Mesodermal cell (in vitro differentiated cells): ENCODE measurements around the gene ROBO1.

ENCODE experiments used
- H3K27ac ChIP-seq: 2 replicates; pipeline ENCODE4 v1.7.0; 2013; ENCODE audit warnings: mild to moderate bottlenecking, low read depth, low read length, moderate library complexity; ENCODE audit not compliant: severe bottlenecking
- H3K36me3 ChIP-seq: 2 replicates; pipeline ENCODE4 v1.7.1; 2013; ENCODE audit warnings: mild to moderate bottlenecking, low read length, moderate library complexity; ENCODE audit not compliant: control insufficient read depth, insufficient read depth
- H3K4me1 ChIP-seq: one replicate; pipeline ENCODE4 v1.7.1; 2013; ENCODE audit warnings: mild to moderate bottlenecking, low read length; ENCODE audit not compliant: insufficient read depth, control insufficient read depth, poor library complexity, severe bottlenecking
- H3K4me3 ChIP-seq: 2 replicates; pipeline ENCODE4 v1.7.0; 2013; ENCODE audit warnings: low read length, control low read depth, mild to moderate bottlenecking; ENCODE audit not compliant: insufficient read depth, poor library complexity, severe bottlenecking; ENCODE audit errors: extremely low read depth
- H3K9me3 ChIP-seq: 2 replicates; pipeline ENCODE4 v1.7.1; 2013; ENCODE audit warnings: mild to moderate bottlenecking, low read length, moderate library complexity; ENCODE audit not compliant: control insufficient read depth
- WGBS, 2 experiments: methylation state at CpG; one replicate each; pipeline ENCODE4 v1.1.5; 2013; ENCODE audit warnings: missing lambda C conversion rate in 2 of 2; ENCODE audit not compliant: insufficient coverage in 2 of 2; 5-methylcytosine and 5-hydroxymethylcytosine counted together

Gene ROBO1

DNA sequence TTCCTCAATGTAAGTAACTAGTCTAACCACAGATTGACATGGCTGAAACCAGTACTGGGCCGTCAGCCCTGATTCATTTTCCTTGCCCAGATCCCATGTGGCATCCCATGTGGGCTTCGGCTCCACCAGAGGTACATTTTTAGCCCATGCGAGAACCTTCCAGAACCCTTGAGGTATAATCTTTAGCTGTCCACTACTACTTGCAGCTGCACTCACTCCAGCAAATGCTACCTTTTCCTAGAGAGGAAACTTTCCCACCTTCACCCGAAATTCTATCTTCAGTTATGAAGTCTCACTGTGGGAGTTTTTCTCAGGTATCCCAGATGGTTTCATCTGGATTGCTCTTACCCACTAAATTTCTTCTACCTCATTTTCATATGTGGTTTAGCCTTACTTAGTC is 907.2 kb downstream of the ROBO1 start:
- peaks cover 4% of the 10 kb centered on the region for H3K4me1 ChIP-seq
- no peak overlapping the region for H3K27ac ChIP-seq
- H3K4me3 ChIP-seq: no peak overlapping the region
- H3K9me3 ChIP-seq: no peaks in the 10 kb centered on the region
- no peaks in the 10 kb centered on the region for H3K36me3 ChIP-seq
- 96 to 100% methylated on average over 3 of the region's 4 CpGs for WGBS, 2 experiments

DNA sequence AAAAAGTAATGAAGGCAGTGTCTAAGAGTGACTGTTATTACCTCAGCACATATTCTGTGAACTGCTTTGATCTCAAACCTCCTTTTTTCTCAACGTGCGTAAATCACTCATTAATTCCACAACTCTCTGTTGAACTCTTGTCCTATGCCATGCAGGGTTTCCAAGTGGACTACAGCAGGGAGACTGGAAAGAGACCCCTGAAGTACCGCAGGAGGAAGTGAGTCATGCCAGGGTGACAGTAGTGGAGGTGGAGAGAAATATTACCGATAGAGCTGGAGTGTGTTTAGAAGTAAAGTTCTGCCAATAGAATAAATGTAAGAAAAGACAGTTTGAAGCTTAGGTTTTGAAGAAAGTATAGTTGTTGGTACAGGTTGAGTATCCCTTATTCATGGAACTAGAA is 908.9 kb downstream of the ROBO1 start:
- no peak overlapping the region for H3K4me3 ChIP-seq
- H3K9me3 ChIP-seq: no peaks in the 10 kb centered on the region
- H3K27ac ChIP-seq: no peak overlapping the region
- 92 to 100% methylated on average over 4 of the region's 4 CpGs for WGBS, 2 experiments
- no peaks in the 10 kb centered on the region for H3K36me3 ChIP-seq
- H3K4me1 ChIP-seq: peaks cover 4% of the 10 kb centered on the region

DNA sequence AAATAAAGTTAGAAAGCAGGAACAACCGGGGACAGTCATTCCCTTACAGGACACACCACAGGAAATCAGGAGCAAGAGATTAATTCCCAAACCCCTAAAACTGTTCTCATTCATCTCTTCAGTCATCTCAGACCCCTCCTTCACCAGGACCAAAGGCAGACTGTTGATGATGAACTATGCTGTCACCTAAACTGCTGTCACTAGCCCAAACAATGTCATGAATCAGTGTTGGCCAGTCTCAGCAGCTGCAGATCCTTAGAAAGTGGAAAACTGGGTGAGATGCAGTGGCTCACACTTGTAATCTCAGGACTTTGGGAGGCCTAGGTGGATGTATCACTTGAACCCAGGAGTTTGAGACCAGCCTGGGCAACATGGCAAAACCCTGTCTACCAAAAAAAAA is 909.6 kb downstream of the ROBO1 start:
- WGBS, 2 experiments: 100% methylated on average over 1 of the region's 1 CpG; no CpG with 5 or more reads in 1 of the 2 experiments
- Histone ChIP-seq H3K9me3 (no peaks in the 10 kb centered on the region), H3K36me3 (no peaks in the 10 kb centered on the region), H3K4me3 (no peak overlapping the region), H3K4me1 (peaks cover 4% of the 10 kb centered on the region), H3K27ac (no peak overlapping the region)

DNA sequence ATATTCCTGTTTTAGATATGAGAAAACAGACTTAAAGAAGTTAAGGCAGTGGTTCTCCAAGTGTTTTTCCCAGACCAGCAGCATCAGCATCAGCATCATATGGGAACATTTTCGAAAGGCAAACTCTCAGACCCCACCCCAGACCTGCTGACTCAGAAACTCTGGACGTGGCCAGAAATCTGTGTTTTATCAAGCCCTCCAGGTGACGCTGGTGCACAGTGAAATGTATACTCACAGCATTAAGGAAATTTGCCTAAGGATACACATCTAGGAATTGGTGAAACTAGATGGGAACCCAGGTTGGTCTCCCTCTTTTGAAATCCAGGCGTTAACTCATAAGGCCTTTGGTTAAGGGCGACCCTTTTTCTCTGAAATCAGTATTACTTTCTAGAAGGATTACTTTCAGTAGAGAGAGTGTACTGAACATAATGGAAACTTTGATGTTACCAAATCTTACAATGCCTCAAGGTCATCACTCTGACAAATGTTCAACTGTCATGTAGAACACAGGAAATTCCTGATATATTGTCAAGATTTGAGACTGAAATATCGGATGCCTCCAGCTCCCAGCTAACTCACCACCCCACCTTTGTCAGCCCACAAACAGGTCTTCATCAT is 910.2 kb downstream of the ROBO1 start:
- 100% methylated on average over 1 to 2 of the region's 6 CpGs for WGBS, 2 experiments
- peaks cover 4% of the 10 kb centered on the region for H3K4me1 ChIP-seq
- H3K4me3 ChIP-seq: no peak overlapping the region
- H3K36me3 ChIP-seq: no peaks in the 10 kb centered on the region
- H3K27ac ChIP-seq: no peak overlapping the region
- H3K9me3 ChIP-seq: no peaks in the 10 kb centered on the region

DNA sequence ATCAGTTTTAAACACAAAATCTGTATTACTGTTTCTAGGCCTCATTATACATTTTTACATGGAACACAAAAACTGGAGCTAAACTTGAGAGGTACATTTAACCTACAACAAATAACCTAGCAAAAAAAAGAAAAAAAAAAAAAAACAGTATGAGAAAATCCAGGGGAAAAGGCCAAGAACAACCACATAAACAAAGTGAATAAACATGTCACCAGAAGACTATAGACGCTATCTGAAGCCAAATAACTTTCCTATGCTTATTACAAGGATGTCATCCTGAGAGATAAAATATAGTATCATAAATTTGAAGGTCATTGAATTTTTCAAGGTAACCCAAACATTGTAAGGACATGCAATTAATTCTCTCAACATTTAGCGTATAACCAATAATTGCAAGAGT is 911.6 kb downstream of the ROBO1 start:
- no peaks in the 10 kb centered on the region for H3K36me3 ChIP-seq

DNA sequence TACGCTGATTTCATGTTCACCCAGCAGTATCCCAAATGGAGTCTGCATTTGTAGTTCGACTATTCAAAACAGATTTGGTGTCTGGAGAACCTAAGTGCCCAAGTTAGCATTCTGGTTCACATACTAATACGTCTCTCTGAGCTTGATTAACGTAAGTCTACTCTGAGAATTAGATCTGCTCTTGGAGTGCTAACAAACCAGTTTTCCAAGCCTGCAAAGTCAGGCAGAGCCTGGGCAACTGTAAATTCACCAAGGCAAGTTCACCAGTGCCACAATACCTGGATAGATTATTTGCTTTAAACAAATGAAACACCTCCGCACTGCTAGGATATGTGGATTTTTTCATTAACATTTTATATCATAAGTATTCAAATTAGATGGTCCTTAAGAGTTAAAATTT is 912.6 kb downstream of the ROBO1 start:
- H3K27ac ChIP-seq: no peak overlapping the region
- no peaks in the 10 kb centered on the region for H3K36me3 ChIP-seq
- no peak overlapping the region for H3K4me3 ChIP-seq
- 92 to 95% methylated on average over 4 of the region's 5 CpGs for WGBS, 2 experiments
- H3K9me3 ChIP-seq: no peaks in the 10 kb centered on the region
- H3K4me1 ChIP-seq: peaks cover 4% of the 10 kb centered on the region

More for the DNA sequence above, 911.6 kb downstream of the ROBO1 start:
- H3K9me3 ChIP-seq: no peaks in the 10 kb centered on the region
- peaks cover 4% of the 10 kb centered on the region for H3K4me1 ChIP-seq
- H3K4me3 ChIP-seq: no peak overlapping the region
- 100% methylated on average over 1 of the region's 2 CpGs; no CpG with 5 or more reads in 1 of the 2 experiments for WGBS, 2 experiments
- H3K27ac ChIP-seq: no peak overlapping the region

DNA sequence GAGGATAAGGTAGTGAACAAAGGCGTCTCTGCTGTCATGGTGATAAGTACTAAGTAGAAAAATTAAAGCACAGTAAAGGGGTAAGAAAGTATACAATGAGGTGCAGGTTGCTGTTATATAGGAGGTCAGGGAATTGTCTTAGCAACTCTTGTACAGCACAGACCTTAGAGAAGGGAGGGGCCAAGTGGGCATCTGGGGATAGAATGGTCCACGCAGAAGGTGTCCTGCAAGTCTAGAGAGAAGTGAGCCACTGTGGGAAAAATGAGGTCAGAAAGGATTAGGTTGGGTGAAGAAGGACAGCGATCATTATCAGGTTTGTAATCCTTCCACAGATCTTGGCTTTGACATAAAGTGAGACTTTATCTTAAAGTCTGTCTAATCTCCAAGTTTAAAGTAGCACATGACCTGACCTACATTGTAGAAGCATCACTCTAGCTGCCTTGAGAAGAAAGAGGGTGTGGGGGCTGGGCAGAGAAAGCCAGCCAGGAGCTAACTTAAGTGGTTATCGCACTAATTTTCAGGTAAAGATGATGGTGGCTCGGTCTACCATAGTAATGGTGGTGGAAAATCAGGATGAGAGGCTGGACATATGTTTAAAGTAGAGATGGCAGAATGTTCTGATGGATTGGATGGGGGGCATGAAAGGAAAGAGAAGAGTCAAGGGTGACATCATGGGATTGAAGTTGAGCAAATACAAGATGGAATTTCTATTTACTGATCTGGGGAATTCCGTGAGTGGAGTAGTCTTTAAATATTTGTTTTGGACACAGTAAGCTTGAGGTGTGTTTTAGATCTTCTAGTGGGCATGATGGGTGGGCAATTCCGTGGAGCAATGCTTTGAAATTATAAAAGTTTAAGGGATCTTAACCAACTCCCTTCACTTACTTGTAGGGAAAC is 919.2 kb downstream of the ROBO1 start:
- Histone ChIP-seq H3K36me3 (no peaks in the 10 kb centered on the region), H3K4me3 (no peak overlapping the region), H3K4me1 (peaks cover 11% of the 10 kb centered on the region), H3K27ac (no peak overlapping the region), H3K9me3 (no peaks in the 10 kb centered on the region)
- WGBS, 2 experiments: 95 to 97% methylated on average over 6 of the region's 7 CpGs

DNA sequence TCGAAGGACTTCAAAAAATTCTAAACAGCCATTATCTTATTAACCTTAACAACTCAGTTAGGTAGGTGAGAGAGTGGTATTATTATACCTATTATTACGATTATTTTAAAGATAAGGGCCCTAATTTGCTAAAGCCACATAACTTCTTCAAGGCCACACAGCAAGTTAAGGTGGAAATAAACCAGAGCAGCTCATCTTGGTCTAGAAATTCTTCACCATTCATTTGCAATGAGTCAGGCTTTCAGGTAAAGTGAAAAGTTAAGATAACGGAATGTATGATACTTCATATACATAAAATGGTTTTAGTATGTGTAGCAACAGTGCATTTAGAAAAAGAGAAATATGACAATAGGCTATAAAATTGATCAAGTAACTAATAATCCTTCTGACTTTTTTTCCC is 920.2 kb downstream of the ROBO1 start:
- H3K27ac ChIP-seq: no peak overlapping the region
- no peaks in the 10 kb centered on the region for H3K9me3 ChIP-seq
- H3K4me1 ChIP-seq: peaks cover 11% of the 10 kb centered on the region
- H3K4me3 ChIP-seq: no peak overlapping the region
- no peaks in the 10 kb centered on the region for H3K36me3 ChIP-seq
- WGBS, 2 experiments: no CpG with 5 or more reads among the region's 3 CpGs

DNA sequence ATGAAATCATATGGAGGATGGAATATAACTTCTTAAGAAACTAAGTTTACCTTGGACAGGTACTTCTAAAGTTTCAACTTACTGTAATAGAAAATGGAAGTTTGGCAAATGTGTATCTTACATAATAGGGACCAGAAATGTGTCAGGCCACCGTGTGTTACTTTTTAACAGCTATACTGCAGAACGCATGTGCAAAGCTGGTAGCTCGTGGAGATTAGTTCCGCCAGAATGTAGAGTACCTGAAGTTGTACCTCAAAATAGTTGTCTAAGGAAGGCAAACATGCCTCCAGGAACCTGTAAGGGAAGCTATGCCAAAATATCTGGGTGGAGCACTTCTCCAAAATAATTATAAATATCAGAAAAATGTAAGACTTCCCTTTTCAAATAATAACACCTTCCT is 920.6 kb downstream of the ROBO1 start:
- 87 to 93% methylated on average over 4 of the region's 4 CpGs for WGBS, 2 experiments
- no peak overlapping the region for H3K27ac ChIP-seq
- H3K4me1 ChIP-seq: peaks cover 11% of the 10 kb centered on the region
- no peaks in the 10 kb centered on the region for H3K36me3 ChIP-seq
- no peaks in the 10 kb centered on the region for H3K9me3 ChIP-seq
- H3K4me3 ChIP-seq: no peak overlapping the region

DNA sequence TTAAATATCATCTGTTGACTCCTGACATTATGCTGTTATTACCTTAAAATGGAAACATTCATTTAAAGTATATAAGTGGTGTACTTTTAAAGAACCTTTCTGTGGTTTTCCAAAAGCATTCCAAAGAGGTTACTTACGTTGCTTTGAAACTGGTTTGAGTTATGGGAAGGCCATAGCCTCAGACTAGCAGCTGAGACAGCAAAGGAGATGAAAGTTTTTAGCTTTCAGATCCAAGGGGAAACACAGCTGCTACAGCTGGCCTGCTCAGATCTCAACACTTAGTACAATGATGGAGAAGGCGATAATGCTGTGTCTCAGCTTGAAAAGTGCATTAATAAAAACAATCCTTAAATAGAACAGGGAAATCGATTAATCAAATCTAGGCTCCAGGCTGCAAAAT is 921.1 kb downstream of the ROBO1 start:
- Histone ChIP-seq H3K36me3 (no peaks in the 10 kb centered on the region), H3K4me3 (no peak overlapping the region), H3K4me1 (peaks cover 11% of the 10 kb centered on the region), H3K9me3 (no peaks in the 10 kb centered on the region), H3K27ac (peak overlapping the region; percentile 46)
- WGBS, 2 experiments: 67 to 78% methylated on average over 1 of the region's 3 CpGs

DNA sequence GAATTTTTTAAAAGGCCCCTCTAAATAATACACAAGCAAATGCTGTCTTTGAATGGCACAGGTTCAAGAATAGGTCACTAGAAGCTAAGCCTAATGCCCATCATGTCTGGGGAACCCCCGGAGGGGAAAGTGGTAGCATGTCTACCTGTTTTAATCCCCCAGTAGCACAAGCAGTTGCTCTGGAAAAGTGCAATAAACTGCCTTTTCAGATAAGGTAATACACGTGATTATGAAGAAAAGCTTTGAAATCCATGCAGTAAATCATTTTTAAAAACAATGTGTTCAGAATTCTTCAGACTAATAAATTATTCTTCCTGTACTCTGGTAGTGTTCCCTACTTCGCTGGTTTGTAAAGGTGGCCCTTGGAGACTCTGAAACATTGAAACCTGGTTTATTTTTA is 922.2 kb downstream of the ROBO1 start:
- Histone ChIP-seq H3K9me3 (no peaks in the 10 kb centered on the region), H3K27ac (no peak overlapping the region), H3K4me3 (no peak overlapping the region), H3K4me1 (peaks cover 11% of the 10 kb centered on the region), H3K36me3 (no peaks in the 10 kb centered on the region)
- WGBS, 2 experiments: 83 to 100% methylated on average over 1 of the region's 3 CpGs
